K562 (cell line): ENCODE measurements around the gene CPT1C. TPM values are rescaled to one million over a fixed set of nuclear protein-coding genes. Genes with fewer than 3 reads are reported as not detected.

Experiments
- ATAC-seq: fragments of 200-7000 bp; cut with Tn5 transposase; 3 replicates; pipeline ENCODE4 v1.9.1; 2020; ENCODE audit warnings: moderate library complexity
- BruUV-seq: library from RNA; stranded (reverse); fragments of 400-500 nt; replicated peaks from 2 replicates; lab custom pipeline; 2021; lab: Mats Ljungman, UMichigan
- CTCF ChIA-PET: fragments of 300-600 bp; formaldehyde crosslinking; extraction: SDS; loops from one replicate; lab custom pipeline; 2021; ENCODE audit warnings: low intra/inter-chr PET ratio; lab: Yijun Ruan, JAX
- POLR2A ChIA-PET: fragments of 300-600, 350-650 bp; sonication (Branson Sonifier 250); formaldehyde crosslinking; extraction: SDS; loops from one replicate; lab custom pipeline; 2021; ENCODE audit warnings: antibody characterized with exemption, inconsistent platforms; lab: Yijun Ruan, JAX
- DNase-seq, 4 experiments: peaks; one replicate each; pipeline versions ENCODE4 v3.0.0 to v3.0.0-alpha.2; 2011 to 2018; ENCODE audit warnings: low spot score in 3 of 4, mixed read lengths in 3 of 4; ENCODE audit errors: extremely low read depth in 1 of 4
- FAIRE-seq: peaks from 2 replicates; lab custom pipeline; 2011; peaks lifted over from hg19 to GRCh38; lab: Jason Lieb, UNC
- H2AFZ ChIP-seq: 2 replicates; pipeline ENCODE4 v1.6.0; 2011; ENCODE audit warnings: low read depth, low read length, control low read depth, inconsistent platforms
- H3K27ac ChIP-seq: fragments of 200-600 bp; 3 replicates; pipeline ENCODE4 v1.8.0; 2011; ENCODE audit warnings: low read depth, mild to moderate bottlenecking, control low read depth, inconsistent platforms, low read length, moderate library complexity, mixed read lengths; ENCODE audit errors: extremely low read depth
- H3K27me3 ChIP-seq, 2 experiments: fragments of 300-600 bp in 1 of 2; 2 replicates in 1 of 2; 3 replicates in 1 of 2; pipeline versions ENCODE4 v1.6.0 to v1.8.0; 2011; ENCODE audit warnings: inconsistent platforms in 2 of 2, low read length in 2 of 2, mild to moderate bottlenecking in 1 of 2, mixed read lengths in 1 of 2, moderate library complexity in 1 of 2; ENCODE audit not compliant: control insufficient read depth in 2 of 2, insufficient read depth in 2 of 2
- H3K36me3 ChIP-seq: fragments of 300-600 bp; 3 replicates; pipeline ENCODE4 v1.8.0; 2011; ENCODE audit warnings: mild to moderate bottlenecking, low read length, inconsistent platforms; ENCODE audit not compliant: control insufficient read depth, insufficient read depth
- H3K4me1 ChIP-seq, 2 experiments: fragments of 200-600 bp in 1 of 2; replicated peaks in 1 of 2; 2 replicates in 1 of 2; 3 replicates in 1 of 2; pipeline versions ENCODE4 v1.5.1 to v1.8.0; 2011; ENCODE audit warnings: inconsistent platforms in 2 of 2, low read length in 2 of 2, mild to moderate bottlenecking in 1 of 2, mixed read lengths in 1 of 2, moderate library complexity in 1 of 2; ENCODE audit not compliant: control insufficient read depth in 2 of 2, insufficient read depth in 2 of 2
- H3K4me2 ChIP-seq: 2 replicates; pipeline ENCODE4 v1.6.1; 2011; ENCODE audit warnings: low read length, control low read depth, inconsistent platforms, mixed read lengths; ENCODE audit not compliant: insufficient read depth
- H3K4me3 ChIP-seq: fragments of 200-600 bp; sonication (generic), shearing (Covaris generic); 2 replicates; pipeline ENCODE4 v1.5.1; 2016; ENCODE audit warnings: control low read depth, inconsistent platforms
- H3K79me2 ChIP-seq: fragments of 200-600 bp; 3 replicates; pipeline ENCODE4 v1.8.0; 2011; ENCODE audit warnings: low read length, inconsistent platforms; ENCODE audit not compliant: control insufficient read depth, insufficient read depth
- H3K9ac ChIP-seq, 2 experiments: 2 replicates each; pipeline versions ENCODE4 v1.6.0 to v1.6.1; 2011; ENCODE audit warnings: low read depth in 2 of 2, low read length in 2 of 2, control low read depth in 1 of 2, inconsistent platforms in 1 of 2, mild to moderate bottlenecking in 1 of 2, mixed read lengths in 1 of 2; ENCODE audit not compliant: insufficient read depth in 1 of 2
- H3K9me1 ChIP-seq: one replicate; pipeline ENCODE4 v1.6.0; 2011; ENCODE audit warnings: inconsistent platforms, mild to moderate bottlenecking, low read length, moderate library complexity; ENCODE audit not compliant: control insufficient read depth, insufficient read depth
- H3K9me3 ChIP-seq: replicated peaks from 2 replicates; pipeline ENCODE4 v1.5.1; 2011; ENCODE audit warnings: low read depth, low read length, inconsistent platforms; ENCODE audit not compliant: control insufficient read depth, insufficient read depth
- H4K20me1 ChIP-seq: replicated peaks from 2 replicates; pipeline ENCODE4 v1.6.1; 2011; ENCODE audit warnings: low read length, inconsistent platforms, mixed read lengths; ENCODE audit not compliant: control insufficient read depth, insufficient read depth
- ATF3 ChIP-seq, 2 experiments: fragments of 450-650 bp in 1 of 2; sonication (generic) in 1 of 2; formaldehyde crosslinking in 1 of 2; IDR thresholded peaks in 1 of 2; conservative IDR thresholded peaks in 1 of 2; 2 replicates each; pipeline versions ENCODE4 v1.6.1 to v1.8.1; 2016 to 2023; ENCODE audit warnings: mild to moderate bottlenecking in 2 of 2, moderate library complexity in 2 of 2, inconsistent platforms in 1 of 2, missing genetic modification reagents in 1 of 2
- BHLHE40 ChIP-seq: IDR thresholded peaks from 2 replicates; pipeline ENCODE4 v1.6.1; 2011; ENCODE audit warnings: low read length, improper control_type of control experiment
- ESRRA ChIP-seq: fragments of 450-650 bp; IDR thresholded peaks from 2 replicates; pipeline ENCODE4 v1.6.1; 2014; ENCODE audit warnings: low read depth, mild to moderate bottlenecking, moderate library complexity, borderline replicate concordance
- GABPA ChIP-seq: fragments of 200-800 bp; sonication (Bioruptor generic); conservative IDR thresholded peaks from 2 replicates; pipeline ENCODE4 v1.6.1; 2016; ENCODE audit warnings: low read depth, missing genetic modification characterization, missing compliant biosample characterization
- NFATC3 ChIP-seq: fragments of 450-650 bp; IDR thresholded peaks from 2 replicates; pipeline ENCODE4 v1.6.1; 2017; ENCODE audit warnings: mild to moderate bottlenecking
- NFRKB ChIP-seq: fragments of 450-650 bp; IDR thresholded peaks from 2 replicates; pipeline ENCODE4 v1.6.1; 2016; ENCODE audit warnings: low read depth
- PATZ1 ChIP-seq: fragments of 250-450 bp; sonication (Bioruptor Pico); IDR thresholded peaks from 2 replicates; pipeline ENCODE4 v1.5.0; 2020; ENCODE audit warnings: mild to moderate bottlenecking, borderline replicate concordance
- RUNX1 ChIP-seq: sonication (generic); IDR thresholded peaks from 2 replicates; pipeline ENCODE4 v1.6.1; 2016; ENCODE audit warnings: antibody characterized with exemption, low read depth
- TCF7 ChIP-seq: sonication (generic); IDR thresholded peaks from 2 replicates; pipeline ENCODE4 v1.6.1; 2016; ENCODE audit warnings: antibody characterized with exemption, borderline replicate concordance
- YY1 ChIP-seq, 3 experiments: IDR thresholded peaks; 2 replicates each; pipeline ENCODE4 v1.6.1; 2011; ENCODE audit warnings: low read length in 2 of 3, mild to moderate bottlenecking in 2 of 3, moderate library complexity in 2 of 3, borderline replicate concordance in 1 of 3, control low read depth in 1 of 3, low read depth in 1 of 3; ENCODE audit not compliant: insufficient read depth in 3 of 3, insufficient replicate concordance in 2 of 3, control insufficient read depth in 1 of 3, insufficient read length in 1 of 3; ENCODE audit errors: extremely low read depth in 1 of 3
- ZKSCAN8 ChIP-seq: fragments of 200-800 bp; sonication (Bioruptor generic); IDR thresholded peaks from 2 replicates; pipeline ENCODE4 v1.6.1; 2016; ENCODE audit warnings: missing genetic modification characterization, missing compliant biosample characterization
- ZNF175 ChIP-seq: fragments of 200-800 bp; sonication (Bioruptor generic); IDR thresholded peaks from 2 replicates; pipeline ENCODE4 v1.6.1; 2016; ENCODE audit warnings: low read depth, mild to moderate bottlenecking, missing genetic modification characterization, missing compliant biosample characterization
- ZNF184 ChIP-seq: sonication (generic); formaldehyde crosslinking; IDR thresholded peaks from 2 replicates; pipeline ENCODE4 v1.5.0; 2020; ENCODE audit warnings: missing genetic modification reagents
- ZNF212 ChIP-seq: fragments of 450-650 bp; formaldehyde crosslinking; IDR thresholded peaks from 2 replicates; pipeline ENCODE4 v1.4.0; 2020; ENCODE audit warnings: mild to moderate bottlenecking
- ZNF253 ChIP-seq: fragments of 250-450 bp; sonication (Bioruptor Pico); conservative IDR thresholded peaks from 2 replicates; pipeline ENCODE4 v1.6.1; 2021; ENCODE audit warnings: mild to moderate bottlenecking
- ZNF277 ChIP-seq: fragments of 250-450 bp; sonication (Bioruptor Pico); IDR thresholded peaks from 2 replicates; pipeline ENCODE4 v1.8.0; 2022; ENCODE audit warnings: inconsistent platforms, mild to moderate bottlenecking, moderate library complexity, borderline replicate concordance
- ZNF586 ChIP-seq: fragments of 450-650 bp; formaldehyde crosslinking; conservative IDR thresholded peaks from 2 replicates; pipeline ENCODE4 v1.4.0; 2020; ENCODE audit warnings: mild to moderate bottlenecking, moderate library complexity
- ZNF764 ChIP-seq: fragments of 250-450 bp; sonication (Bioruptor Pico); IDR thresholded peaks from 2 replicates; pipeline ENCODE4 v1.4.0; 2020; ENCODE audit warnings: low read depth, mild to moderate bottlenecking, moderate library complexity
- WGBS: fragments of 100-300 bp; shearing (Covaris generic); methylation state at CpG from one replicate; pipeline ENCODE4 v1.1.6; 2016; ENCODE audit warnings: low coverage, mixed read lengths; ENCODE audit not compliant: insufficient coverage; ENCODE audit errors: missing lambda C conversion rate; 5-methylcytosine and 5-hydroxymethylcytosine counted together
- in situ Hi-C: fragments of 300-500 bp; cut with MboI; formaldehyde crosslinking; loops from 4 replicates; pipeline ENCODE4 v1.15.0; 2018; ENCODE audit warnings: inconsistent platforms, mixed read lengths
- intact Hi-C: fragments of 100-400 bp; cut with micrococcal nuclease; formaldehyde crosslinking; loops from 2 replicates; pipeline ENCODE4 v1.14.2; 2022
- polyA plus RNA-seq, 8 experiments: library from polyadenylated mRNA; depleted of rRNA in 4 of 8; stranded (reverse) in 5 of 8; unstranded in 3 of 8; fragments of >200 nt; fragmentation: Nextera tagmentation in 2 of 8; fragmentation: Illumina TruSeq in 1 of 8; extraction: Ambion mirVana in 2 of 8; extraction: Trizol in 1 of 8; gene quantifications; 2 replicates each; pipeline versions ENCODE4 v1.2.1 to v1.2.3, GENCODE V29; 2011 to 2014; ENCODE audit warnings: inconsistent platforms in 1 of 8, missing spikeins in 1 of 8
- total RNA-seq, 7 experiments: library from RNA; depleted of rRNA in 6 of 7; stranded (reverse); fragments of >200 nt in 6 of 7; fragmentation: Illumina TruSeq in 2 of 7; extraction: Trizol in 2 of 7; gene quantifications; 2 replicates each; pipeline versions ENCODE4 v1.2.1 to v1.2.3, GENCODE V29; 2011 to 2021; ENCODE audit warnings: low replicate concordance in 1 of 7

Gene CPT1C
- total and polyA plus RNA-seq, 9 of the 15 experiments (the other 6 are each of a cell fraction or from before 2014, with no cell fraction given): 1.9 to 12.3 (median 3.0) TPM

- H3K9me3 ChIP-seq: no peaks in the 10 kb centered on the region
- no peak overlapping the region for H3K27ac ChIP-seq
- no peaks in the 10 kb centered on the region for H4K20me1 ChIP-seq
- peak overlapping the region in 1 of 2 experiments; percentile 62; a peak in 2 of 4 replicates for H3K9ac ChIP-seq
- WGBS: 86% methylated on average over 6 of the region's 8 CpGs
- ChIA-PET CTCF (no interaction called here), POLR2A (interaction anchor here (0.5 to 0.9 kb wide), 2 partner anchors 27 to 218 kb away, joined by 3 read pairs; no protein-coding TSS in a partner anchor)
- BruUV-seq: no TSS peak
- no peaks in the 10 kb centered on the region for H3K36me3 ChIP-seq
- H2AFZ ChIP-seq: no peak overlapping the region
- no peaks in the 10 kb centered on the region for H3K27me3 ChIP-seq
- H3K4me2 ChIP-seq: no peak overlapping the region
- peaks cover 20 to 33% of the 10 kb centered on the region in 2 experiments; a peak in 4 of 5 replicates for H3K4me1 ChIP-seq
- intact Hi-C loops: loop anchor here (10.0 kb wide), 1 partner anchor 161 kb away; the partner anchor contains the start of genes AKT1S1 and TBC1D17
- no peaks in the 10 kb centered on the region for H3K79me2 ChIP-seq
- no peak for TF ChIP-seq ZNF253 (CRISPR knock-in tag)
- TF ChIP-seq ZNF212 (CRISPR knock-in tag): no peak
- no peak for TF ChIP-seq BHLHE40
- TF ChIP-seq GABPA (tag): no peak
- no peak for TF ChIP-seq NFRKB
- TF ChIP-seq YY1 (IDR thresholded peaks at IDR 0.05; ENCODE audit: borderline replicate concordance in 1 of 3, control insufficient read depth in 1 of 3, extremely low read depth in 1 of 3, insufficient read depth in 3 of 3, insufficient read length in 1 of 3, insufficient replicate concordance in 2 of 3, low read depth in 1 of 3, low read length in 2 of 3): no peak
- TF ChIP-seq NFATC3: no peak
- no peak for TF ChIP-seq TCF7
- no peak for TF ChIP-seq PATZ1 (CRISPR knock-in tag)
- no peak for TF ChIP-seq ZNF764 (CRISPR knock-in tag)
- TF ChIP-seq ZNF277: no peak
- no peak for TF ChIP-seq ZNF586
- TF ChIP-seq ESRRA: no peak
- TF ChIP-seq ATF3 (IDR thresholded peaks at IDR 0.05): no peak
- TF ChIP-seq ATF3 (CRISPR knock-in tag; conservative IDR thresholded peaks at IDR 0.05): no peak
- TF ChIP-seq ZNF175 (CRISPR knock-in tag): no peak
- TF ChIP-seq ZNF184 (CRISPR knock-in tag): no peak
- no peak for TF ChIP-seq RUNX1
- no peak for TF ChIP-seq ZKSCAN8 (CRISPR knock-in tag)
- no peak for DNase-seq
- in situ Hi-C loops: no loop called here
- no peak for ATAC-seq
- H3K4me3 ChIP-seq: peak overlapping the region; percentile 34; the same call in 1 of the 2 replicates
- no peak for FAIRE-seq
- no peaks in the 10 kb centered on the region for H3K9me1 ChIP-seq
These were observed 22.4 kb downstream of the CPT1C start for GRCh38 chr19:49713236-49713845.
